Neural progenitor cell (in vitro differentiated cells): ENCODE data around the gene UBR4. TPM values are rescaled to one million over a fixed set of nuclear protein-coding genes. Genes with fewer than 3 reads are reported as not detected.
A peak's percentile ranks its signal among the peaks of the same experiment; 100 is the strongest.

Experiments
- DNase-seq: peaks from one replicate; pipeline ENCODE4 v3.0.0-alpha.2; 2016; ENCODE audit warnings: low spot score
- H2AFZ ChIP-seq: fragments of 200-600 bp; sonication (generic); replicated peaks from 2 replicates; pipeline ENCODE4 v1.6.1; 2016; ENCODE audit warnings: antibody characterized with exemption
- H3F3A ChIP-seq: fragments of 200-600 bp; sonication (generic); 2 replicates; pipeline ENCODE4 v1.6.1; 2016; ENCODE audit warnings: antibody characterized with exemption, low read depth
- H3K27ac ChIP-seq: fragments of 200-600 bp; sonication (generic); 2 replicates; pipeline ENCODE4 v1.5.1; 2016; ENCODE audit warnings: mild to moderate bottlenecking
- H3K27me3 ChIP-seq: fragments of 200-600 bp; sonication (generic); 2 replicates; pipeline ENCODE4 v1.6.1; 2016; ENCODE audit warnings: mild to moderate bottlenecking, moderate library complexity
- H3K36me3 ChIP-seq: fragments of 200-600 bp; sonication (generic); 2 replicates; pipeline ENCODE4 v1.5.1; 2016
- H3K4me1 ChIP-seq: fragments of 200-600 bp; sonication (generic); 2 replicates; pipeline ENCODE4 v1.6.1; 2016; ENCODE audit warnings: mixed run types
- H3K4me2 ChIP-seq: fragments of 200-600 bp; sonication (generic); 2 replicates; pipeline ENCODE4 v1.6.1; 2016
- H3K4me3 ChIP-seq: fragments of 200-600 bp; sonication (generic); 2 replicates; pipeline ENCODE4 v1.5.1; 2016
- H3K79me2 ChIP-seq: fragments of 200-600 bp; sonication (generic); 2 replicates; pipeline ENCODE4 v1.6.1; 2016; ENCODE audit warnings: low read depth
- H3K9ac ChIP-seq: fragments of 200-600 bp; sonication (generic); 2 replicates; pipeline ENCODE4 v1.6.1; 2016
- H3K9me3 ChIP-seq: fragments of 200-600 bp; sonication (generic); 2 replicates; pipeline ENCODE4 v1.5.1; 2016; ENCODE audit warnings: low read depth
- H4K20me1 ChIP-seq: fragments of 200-600 bp; sonication (generic); 2 replicates; pipeline ENCODE4 v1.6.1; 2016; ENCODE audit warnings: low read depth
- H3K27ac Mint-ChIP-seq: 3 replicates; pipeline ENCODE4 v1.8.0; 2021; ENCODE audit warnings: mixed read lengths
- H3K27me3 Mint-ChIP-seq: 2 replicates; pipeline ENCODE4 v1.8.0; 2022; ENCODE audit warnings: low read depth, mild to moderate bottlenecking, inconsistent platforms, moderate library complexity, mixed read lengths; ENCODE audit not compliant: insufficient read depth
- H3K36me3 Mint-ChIP-seq: 3 replicates; pipeline ENCODE4 v1.8.0; 2021; ENCODE audit warnings: mixed read lengths
- H3K4me1 Mint-ChIP-seq: 3 replicates; pipeline ENCODE4 v1.8.0; 2021; ENCODE audit warnings: mixed read lengths
- H3K4me3 Mint-ChIP-seq: 3 replicates; pipeline ENCODE4 v1.8.0; 2021; ENCODE audit warnings: mild to moderate bottlenecking, moderate library complexity, mixed read lengths
- H3K9me3 Mint-ChIP-seq: 3 replicates; pipeline ENCODE4 v1.8.0; 2020; ENCODE audit warnings: mixed read lengths
- EZH2 ChIP-seq: fragments of 200-600 bp; sonication (generic); IDR thresholded peaks from 2 replicates; pipeline ENCODE4 v1.6.1; 2017; ENCODE audit warnings: antibody characterized with exemption, mild to moderate bottlenecking, moderate library complexity
- EZH2phosphoT487 ChIP-seq: fragments of 200-600 bp; sonication (generic); IDR thresholded peaks from 2 replicates; pipeline ENCODE4 v1.6.1; 2017; ENCODE audit warnings: antibody characterized with exemption
- total RNA-seq: library from RNA; depleted of rRNA; stranded (reverse); fragments of >200 nt; gene quantifications from 2 replicates; pipeline ENCODE4 v1.2.3, GENCODE V29; 2015; ENCODE audit warnings: low replicate concordance
- TF ChIP-seq, protein P1 (sequence below): fragments of 200-600 bp; sonication (generic); IDR thresholded peaks from 2 replicates; pipeline ENCODE4 v1.5.1; 2017; ENCODE audit warnings: antibody characterized with exemption, mild to moderate bottlenecking

Gene UBR4
- total RNA-seq, 1 donor from 2014 or later = 71.2 TPM

DNA sequence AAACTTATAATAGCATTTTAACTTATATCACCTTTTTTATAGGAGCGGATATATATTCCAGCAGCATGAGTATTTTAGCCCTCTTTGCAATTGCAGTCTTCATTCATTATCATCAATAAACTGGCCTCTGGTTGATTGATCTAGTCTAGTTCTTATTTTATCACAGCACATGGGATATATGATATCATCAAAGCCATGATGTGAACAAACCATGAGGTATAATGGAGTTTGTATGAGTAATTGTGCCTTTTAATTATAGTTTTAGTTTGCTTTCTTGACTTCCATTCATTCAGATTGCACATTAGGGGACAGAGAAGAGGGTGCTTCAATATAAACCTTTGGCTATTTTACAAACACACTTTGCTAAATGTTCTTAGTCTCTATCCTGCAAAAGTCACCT lies 3.5 kb upstream of the UBR4 start:
- H3K36me3 ChIP-seq = peaks cover 8% of the 10 kb centered on the region
- H3K27ac Mint-ChIP-seq = no peak overlapping the region

DNA sequence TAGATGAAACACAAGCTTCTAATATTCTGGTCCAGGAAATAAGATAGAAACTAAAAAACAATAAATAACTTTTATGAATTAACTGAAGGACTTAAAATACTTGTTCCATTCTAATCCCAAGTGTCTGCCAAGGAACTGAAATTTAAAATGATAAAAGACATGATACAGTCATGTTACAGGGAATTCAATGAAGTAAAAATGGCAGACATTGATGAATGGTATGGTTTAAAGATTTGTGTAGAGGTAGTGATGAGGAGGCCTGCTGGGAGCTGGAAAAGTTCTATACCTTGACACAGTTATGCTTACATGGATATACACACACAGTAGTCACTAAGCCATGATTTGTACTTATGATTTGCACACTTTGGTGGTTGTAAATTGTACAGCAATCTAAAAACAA lies 2.1 kb upstream of the UBR4 start:
- no peaks in the 10 kb centered on the region for H3K27me3 ChIP-seq
- H3K9ac ChIP-seq = peak overlapping the region; percentile 16
- peaks cover 30% of the 10 kb centered on the region for H4K20me1 ChIP-seq
- H3K36me3 ChIP-seq = no peaks in the 10 kb centered on the region
- H3K4me3 ChIP-seq = no peak overlapping the region
- Mint-ChIP-seq H3K36me3 (peaks cover 1% of the 10 kb centered on the region), H3K4me1 (peaks cover 26% of the 10 kb centered on the region), H3K27me3 (peaks cover 3% of the 10 kb centered on the region), H3K9me3 (no peaks in the 10 kb centered on the region), H3K4me3 (peak overlapping the region; percentile 49), H3K27ac (no peak overlapping the region)
- DNase-seq = no peak
- H3F3A ChIP-seq = peaks cover 23% of the 10 kb centered on the region
- peak overlapping the region; percentile 90 for H3K4me2 ChIP-seq
- peaks cover 27% of the 10 kb centered on the region for H3K4me1 ChIP-seq
- peaks cover 84% of the 10 kb centered on the region for H3K79me2 ChIP-seq
- TF ChIP-seq, protein P1, sequence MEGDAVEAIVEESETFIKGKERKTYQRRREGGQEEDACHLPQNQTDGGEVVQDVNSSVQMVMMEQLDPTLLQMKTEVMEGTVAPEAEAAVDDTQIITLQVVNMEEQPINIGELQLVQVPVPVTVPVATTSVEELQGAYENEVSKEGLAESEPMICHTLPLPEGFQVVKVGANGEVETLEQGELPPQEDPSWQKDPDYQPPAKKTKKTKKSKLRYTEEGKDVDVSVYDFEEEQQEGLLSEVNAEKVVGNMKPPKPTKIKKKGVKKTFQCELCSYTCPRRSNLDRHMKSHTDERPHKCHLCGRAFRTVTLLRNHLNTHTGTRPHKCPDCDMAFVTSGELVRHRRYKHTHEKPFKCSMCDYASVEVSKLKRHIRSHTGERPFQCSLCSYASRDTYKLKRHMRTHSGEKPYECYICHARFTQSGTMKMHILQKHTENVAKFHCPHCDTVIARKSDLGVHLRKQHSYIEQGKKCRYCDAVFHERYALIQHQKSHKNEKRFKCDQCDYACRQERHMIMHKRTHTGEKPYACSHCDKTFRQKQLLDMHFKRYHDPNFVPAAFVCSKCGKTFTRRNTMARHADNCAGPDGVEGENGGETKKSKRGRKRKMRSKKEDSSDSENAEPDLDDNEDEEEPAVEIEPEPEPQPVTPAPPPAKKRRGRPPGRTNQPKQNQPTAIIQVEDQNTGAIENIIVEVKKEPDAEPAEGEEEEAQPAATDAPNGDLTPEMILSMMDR = no peak
- no peak for TF ChIP-seq EZH2
- TF ChIP-seq EZH2phosphoT487 = no peak
- no peak overlapping the region for H3K27ac ChIP-seq
- H3K9me3 ChIP-seq = no peaks in the 10 kb centered on the region
- H2AFZ ChIP-seq = no peak overlapping the region

More for the DNA sequence above, 3.5 kb upstream of the UBR4 start:
- Histone ChIP-seq H3K27ac (no peak overlapping the region), H3K4me1 (peaks cover 25% of the 10 kb centered on the region), H3K27me3 (no peaks in the 10 kb centered on the region), H3K4me2 (no peak overlapping the region), H3K79me2 (peaks cover 70% of the 10 kb centered on the region), H3K9me3 (no peaks in the 10 kb centered on the region), H3K4me3 (no peak overlapping the region), H3F3A (peaks cover 23% of the 10 kb centered on the region), H3K9ac (no peak overlapping the region), H2AFZ (no peak overlapping the region), H4K20me1 (peaks cover 18% of the 10 kb centered on the region)
- H3K36me3 Mint-ChIP-seq = peaks cover 3% of the 10 kb centered on the region
- no peak overlapping the region for H3K4me3 Mint-ChIP-seq
- peaks cover 23% of the 10 kb centered on the region for H3K4me1 Mint-ChIP-seq
- H3K9me3 Mint-ChIP-seq = no peaks in the 10 kb centered on the region
- DNase-seq = no peak
- TF ChIP-seq, protein P1 = no peak
- TF ChIP-seq EZH2 (no peak), EZH2phosphoT487 (no peak)
- H3K27me3 Mint-ChIP-seq = peaks cover 3% of the 10 kb centered on the region

DNA sequence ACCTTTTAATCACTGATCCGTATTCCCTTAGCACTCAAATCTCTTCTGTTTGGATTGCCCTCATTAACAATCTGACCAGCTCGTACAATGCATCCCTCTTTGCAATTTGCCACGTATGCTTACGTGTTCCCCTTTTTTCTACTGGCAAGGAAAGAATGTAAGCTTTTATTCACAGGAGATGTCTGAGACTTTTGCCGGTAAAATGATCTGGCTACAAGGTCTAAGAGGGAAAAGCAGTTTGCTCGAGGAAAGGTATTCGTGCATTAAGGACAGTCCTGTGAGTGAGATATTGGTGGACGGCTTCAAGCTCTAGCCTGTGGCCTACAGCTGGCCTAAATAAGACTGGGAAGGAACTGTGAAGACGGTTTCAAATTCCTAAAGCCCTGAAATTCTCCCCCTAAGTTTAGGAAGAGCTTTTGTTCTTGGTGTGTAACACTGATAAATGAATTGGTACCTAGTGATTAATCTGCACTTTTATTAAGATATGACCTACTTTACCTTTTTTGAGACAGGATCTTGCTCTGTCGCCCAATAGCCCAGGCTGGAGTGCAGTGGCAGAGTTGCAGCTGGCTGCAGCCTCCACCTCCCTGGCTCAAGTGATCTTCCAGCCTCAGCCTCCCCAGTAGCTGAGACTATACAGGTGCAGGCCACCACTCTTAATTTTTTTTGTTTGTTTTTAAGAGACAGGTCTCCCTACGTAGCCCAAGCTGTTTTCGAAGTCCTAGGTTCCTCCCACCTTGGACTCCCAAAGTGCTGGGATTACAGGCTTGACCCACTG lies 895 bp upstream of the UBR4 start:
- Histone ChIP-seq H3K9ac (peak overlapping the region; percentile 90), H3K36me3 (no peaks in the 10 kb centered on the region), H3F3A (peaks cover 23% of the 10 kb centered on the region), H4K20me1 (peaks cover 37% of the 10 kb centered on the region), H3K79me2 (peaks cover 92% of the 10 kb centered on the region), H3K4me3 (peak overlapping the region; percentile 79), H3K4me1 (peaks cover 27% of the 10 kb centered on the region), H3K4me2 (peak overlapping the region; percentile 90), H2AFZ (peak overlapping the region; percentile 60), H3K9me3 (no peaks in the 10 kb centered on the region), H3K27me3 (no peaks in the 10 kb centered on the region), H3K27ac (peak overlapping the region; percentile 86)
- DNase-seq = peak; percentile 27
- no peaks in the 10 kb centered on the region for H3K9me3 Mint-ChIP-seq
- peak overlapping the region; percentile 83 for H3K27ac Mint-ChIP-seq
- H3K27me3 Mint-ChIP-seq = peaks cover 3% of the 10 kb centered on the region
- H3K4me1 Mint-ChIP-seq = peaks cover 29% of the 10 kb centered on the region
- no peak for TF ChIP-seq EZH2phosphoT487
- H3K4me3 Mint-ChIP-seq = peak overlapping the region; percentile 89
- peaks cover 1% of the 10 kb centered on the region for H3K36me3 Mint-ChIP-seq

DNA sequence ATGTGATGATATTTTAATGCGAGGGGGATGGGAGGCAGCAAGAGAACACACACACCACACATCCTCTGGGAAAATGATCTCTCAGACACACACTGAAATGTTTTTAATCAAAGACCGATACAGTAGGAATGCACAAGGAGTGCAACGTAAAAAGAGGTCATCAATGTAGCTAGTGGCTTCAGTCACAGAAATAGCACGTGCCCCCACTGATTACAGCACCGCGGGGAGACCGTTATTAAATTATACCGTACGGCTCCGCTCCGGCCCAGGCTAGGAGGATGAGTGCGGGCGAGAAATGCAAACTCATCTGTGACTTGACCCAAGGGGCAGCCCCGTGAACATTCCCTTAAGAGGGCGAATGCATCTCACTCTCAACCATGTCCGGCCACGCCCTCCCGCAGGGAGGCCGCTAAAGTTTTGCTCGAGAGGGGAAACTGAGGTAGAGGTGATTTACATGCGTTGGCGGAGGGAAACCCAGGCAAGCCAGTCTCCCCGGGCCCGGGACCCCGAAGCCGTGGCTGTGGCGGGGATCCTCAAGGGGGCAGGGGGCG lies 552 bp downstream of the UBR4 start:
- Histone ChIP-seq H3K36me3 (no peaks in the 10 kb centered on the region), H3K27ac (peak overlapping the region; percentile 87), H3K9me3 (no peaks in the 10 kb centered on the region), H3K9ac (peak overlapping the region; percentile 90), H3K27me3 (no peaks in the 10 kb centered on the region), H3K79me2 (peaks cover 96% of the 10 kb centered on the region), H3F3A (peaks cover 23% of the 10 kb centered on the region), H3K4me1 (peaks cover 27% of the 10 kb centered on the region), H4K20me1 (peaks cover 49% of the 10 kb centered on the region), H3K4me2 (peak overlapping the region; percentile 90), H3K4me3 (peak overlapping the region; percentile 79), H2AFZ (peak overlapping the region; percentile 31)
- peak overlapping the region; percentile 72 for H3K27ac Mint-ChIP-seq
- H3K4me3 Mint-ChIP-seq = peak overlapping the region; percentile 89
- H3K27me3 Mint-ChIP-seq = peaks cover 3% of the 10 kb centered on the region
- H3K4me1 Mint-ChIP-seq = peaks cover 29% of the 10 kb centered on the region
- TF ChIP-seq EZH2phosphoT487 = no peak
- no peaks in the 10 kb centered on the region for H3K9me3 Mint-ChIP-seq
- H3K36me3 Mint-ChIP-seq = peaks cover 1% of the 10 kb centered on the region
- DNase-seq = peak; percentile 67
